ENCODE data around the gene GPR31. TPM values are rescaled to one million over a fixed set of nuclear protein-coding genes. Genes with fewer than 3 reads are reported as not detected.
A peak's percentile ranks its signal among the peaks of the same experiment; 100 is the strongest.

The GPR31 gene
- total and polyA plus RNA-seq, 2 donors (not counting 1 experiment from before 2014, with no cell fraction given), result not detected

DNA sequence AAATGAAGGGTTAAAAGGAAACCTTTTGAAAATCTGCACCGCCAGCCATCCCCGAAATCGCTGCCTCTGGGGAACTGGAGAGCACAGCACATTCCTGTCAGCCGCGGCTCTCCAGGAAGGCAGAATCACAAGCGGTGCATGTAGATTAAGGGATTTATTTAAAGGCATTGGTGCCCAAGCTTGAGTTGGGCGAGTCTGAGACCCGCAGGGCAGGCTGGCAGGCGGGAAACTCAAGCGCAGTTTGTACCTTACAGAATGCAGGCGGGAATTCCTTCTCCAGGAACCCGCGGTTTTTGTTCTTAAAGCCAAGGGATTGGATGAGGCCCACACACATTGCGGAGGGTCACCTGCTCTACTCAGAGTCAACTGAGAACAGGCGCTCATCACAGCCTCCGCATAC, 10.8 kb downstream of the GPR31 start:
- ATAC-seq (ENCODE audit: low read depth), result no peak
- peaks cover 23 to 28% of the 10 kb centered on the region in 2 donors for H3K4me1 ChIP-seq (ENCODE audit: control insufficient read depth in 2 of 2, insufficient read depth in 2 of 2, low read length in 2 of 2)
- H3K27ac Mint-ChIP-seq, result no peak overlapping the region
- WGBS (ENCODE audit: insufficient coverage), result 89% methylated on average over 16 of the region's 16 CpGs
- intact Hi-C loops (cut with micrococcal nuclease), result no loop called here
- H3K9ac ChIP-seq (ENCODE audit: low read length), result peak overlapping the region; percentile 42
- DNase-seq, result no peak
- TF ChIP-seq, protein P1, sequence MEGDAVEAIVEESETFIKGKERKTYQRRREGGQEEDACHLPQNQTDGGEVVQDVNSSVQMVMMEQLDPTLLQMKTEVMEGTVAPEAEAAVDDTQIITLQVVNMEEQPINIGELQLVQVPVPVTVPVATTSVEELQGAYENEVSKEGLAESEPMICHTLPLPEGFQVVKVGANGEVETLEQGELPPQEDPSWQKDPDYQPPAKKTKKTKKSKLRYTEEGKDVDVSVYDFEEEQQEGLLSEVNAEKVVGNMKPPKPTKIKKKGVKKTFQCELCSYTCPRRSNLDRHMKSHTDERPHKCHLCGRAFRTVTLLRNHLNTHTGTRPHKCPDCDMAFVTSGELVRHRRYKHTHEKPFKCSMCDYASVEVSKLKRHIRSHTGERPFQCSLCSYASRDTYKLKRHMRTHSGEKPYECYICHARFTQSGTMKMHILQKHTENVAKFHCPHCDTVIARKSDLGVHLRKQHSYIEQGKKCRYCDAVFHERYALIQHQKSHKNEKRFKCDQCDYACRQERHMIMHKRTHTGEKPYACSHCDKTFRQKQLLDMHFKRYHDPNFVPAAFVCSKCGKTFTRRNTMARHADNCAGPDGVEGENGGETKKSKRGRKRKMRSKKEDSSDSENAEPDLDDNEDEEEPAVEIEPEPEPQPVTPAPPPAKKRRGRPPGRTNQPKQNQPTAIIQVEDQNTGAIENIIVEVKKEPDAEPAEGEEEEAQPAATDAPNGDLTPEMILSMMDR (IDR thresholded peaks at IDR 0.05), result no peak
- no peak for TF ChIP-seq EZH2 (IDR thresholded peaks at IDR 0.05; ENCODE audit: borderline replicate concordance, insufficient read depth, low read depth, low read length, poor library complexity, severe bottlenecking)
- peaks cover 50% of the 10 kb centered on the region for H3K79me2 ChIP-seq (ENCODE audit: control insufficient read depth, insufficient read depth, low read length)
- CTCF ChIA-PET, result interaction anchor here (21.7 kb wide), 1 partner anchor 23 kb away, joined by 437 read pairs; the partner anchor contains the start of gene CCR6
- H3K36me3 ChIP-seq (replicated peaks in 1 of 2; ENCODE audit: control extremely low read depth in 1 of 2, control insufficient read depth in 1 of 2, extremely low read depth in 1 of 2, insufficient read depth in 2 of 2, low read length in 1 of 2), result no peaks in the 10 kb centered on the region
- no peaks in the 10 kb centered on the region for H3K9me3 Mint-ChIP-seq (ENCODE audit: insufficient read depth)
- peak overlapping the region in 2 of 5 experiments; percentile 35 to 40 for H3K4me3 ChIP-seq (ENCODE audit: control extremely low read depth in 1 of 5, extremely low read depth in 1 of 5, insufficient read depth in 1 of 5, low read depth in 2 of 5, low read length in 4 of 5)
- H3K27me3 Mint-ChIP-seq, result no peaks in the 10 kb centered on the region
- peaks cover 33% of the 10 kb centered on the region for H3K4me1 Mint-ChIP-seq
- H4K20me1 ChIP-seq (ENCODE audit: control insufficient read depth, insufficient read depth, low read length, poor library complexity, severe bottlenecking), result no peaks in the 10 kb centered on the region
- no peaks in the 10 kb centered on the region for H3K9me3 ChIP-seq (ENCODE audit: control extremely low read depth in 1 of 3, control insufficient read depth in 2 of 3, insufficient read depth in 1 of 3, low read length in 2 of 3)
- H3K4me2 ChIP-seq (replicated peaks; ENCODE audit: low read depth, low read length, poor library complexity, severe bottlenecking), result peak overlapping the region; percentile 34
- H3K27me3 ChIP-seq (replicated peaks in 1 of 4; ENCODE audit: control extremely low read depth in 1 of 4, control insufficient read depth in 3 of 4, insufficient read depth in 4 of 4, low read length in 3 of 4), result no peaks in the 10 kb centered on the region
- no peak overlapping the region for H3K4me3 Mint-ChIP-seq
- no peak overlapping the region for H3K27ac ChIP-seq (ENCODE audit: low read length in 2 of 2)
- POLR2A ChIA-PET, result no interaction called here
- H2AFZ ChIP-seq (ENCODE audit: insufficient read depth, low read depth, low read length, poor library complexity, severe bottlenecking), result peak overlapping the region; percentile 5

DNA sequence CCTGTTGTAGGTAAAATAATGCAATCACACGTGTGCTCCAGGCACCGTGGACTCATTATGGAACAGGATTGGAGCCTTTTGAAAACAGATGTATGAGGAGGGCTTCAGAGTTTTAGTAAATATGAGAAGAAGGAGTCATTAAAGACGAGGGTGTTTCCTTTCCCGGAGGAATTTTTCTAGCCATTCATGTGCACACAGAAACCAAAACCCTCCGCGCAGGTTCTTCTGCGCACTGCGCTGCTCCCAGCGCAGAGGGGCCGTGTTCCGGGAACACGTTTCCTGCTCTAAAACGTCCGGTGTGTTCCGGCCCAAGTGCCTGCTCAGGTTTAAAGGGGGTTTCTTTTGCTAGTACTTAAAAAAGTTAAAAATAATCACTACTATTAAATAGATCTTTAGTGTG, 11.6 kb downstream of the GPR31 start:
- POLR2A ChIA-PET, result interaction anchor here (0.7 kb wide), 1 partner anchor 18 kb away, joined by 3 read pairs; no protein-coding TSS in a partner anchor
- no peaks in the 10 kb centered on the region for H3K9me3 Mint-ChIP-seq (ENCODE audit: insufficient read depth)
- peak overlapping the region; percentile 20 for H3K27ac Mint-ChIP-seq

More for the DNA sequence above, 11.6 kb downstream of the GPR31 start:
- H3K9me3 ChIP-seq (ENCODE audit: control extremely low read depth in 1 of 3, control insufficient read depth in 2 of 3, insufficient read depth in 1 of 3, low read length in 2 of 3), result no peaks in the 10 kb centered on the region
- WGBS (ENCODE audit: insufficient coverage), result 63% methylated on average over 6 of the region's 15 CpGs
- no peaks in the 10 kb centered on the region for H3K27me3 Mint-ChIP-seq
- no peak for TF ChIP-seq EZH2 (IDR thresholded peaks at IDR 0.05; ENCODE audit: borderline replicate concordance, insufficient read depth, low read depth, low read length, poor library complexity, severe bottlenecking)
- TF ChIP-seq, protein P1 (IDR thresholded peaks at IDR 0.05), result no peak
- H3K4me1 Mint-ChIP-seq, result peaks cover 33% of the 10 kb centered on the region
- no peak for ATAC-seq (ENCODE audit: low read depth)
- H3K36me3 ChIP-seq (replicated peaks in 1 of 2; ENCODE audit: control extremely low read depth in 1 of 2, control insufficient read depth in 1 of 2, extremely low read depth in 1 of 2, insufficient read depth in 2 of 2, low read length in 1 of 2), result peaks cover 0 to 6% of the 10 kb centered on the region in 2 experiments
- peaks cover 2% of the 10 kb centered on the region for H4K20me1 ChIP-seq (ENCODE audit: control insufficient read depth, insufficient read depth, low read length, poor library complexity, severe bottlenecking)
- H3K4me2 ChIP-seq (replicated peaks; ENCODE audit: low read depth, low read length, poor library complexity, severe bottlenecking), result peak overlapping the region; percentile 34
- H3K9ac ChIP-seq (ENCODE audit: low read length), result peak overlapping the region; percentile 42
- peak overlapping the region; percentile 39 for H2AFZ ChIP-seq (ENCODE audit: insufficient read depth, low read depth, low read length, poor library complexity, severe bottlenecking)
- DNase-seq, result no peak
- CTCF ChIA-PET, result interaction anchor here (1.1 to 21.7 kb wide), 4 partner anchors 22 to 359 kb away, joined by 4 to 437 read pairs (median 4); partner anchors contain the start of gene CCR6
- peak overlapping the region; percentile 57 for H3K4me3 Mint-ChIP-seq
- no peaks in the 10 kb centered on the region for H3K27me3 ChIP-seq (replicated peaks in 1 of 4; ENCODE audit: control extremely low read depth in 1 of 4, control insufficient read depth in 3 of 4, insufficient read depth in 4 of 4, low read length in 3 of 4)
- intact Hi-C loops (cut with micrococcal nuclease), result no loop called here
- H3K4me3 ChIP-seq (ENCODE audit: control extremely low read depth in 1 of 5, extremely low read depth in 1 of 5, insufficient read depth in 1 of 5, low read depth in 2 of 5, low read length in 4 of 5), result peak overlapping the region in 3 of 5 experiments; percentile 35 to 52 (median 40)
- peaks cover 23 to 28% of the 10 kb centered on the region in 2 donors for H3K4me1 ChIP-seq (ENCODE audit: control insufficient read depth in 2 of 2, insufficient read depth in 2 of 2, low read length in 2 of 2)
- H3K79me2 ChIP-seq (ENCODE audit: control insufficient read depth, insufficient read depth, low read length), result peaks cover 57% of the 10 kb centered on the region
- H3K27ac ChIP-seq (ENCODE audit: low read length in 2 of 2), result no peak overlapping the region
